DMS79 treated with DMSO at 0.1 percent for 48 hours (cell line): ENCODE measurements around the gene PLEKHN1.

Experiments
- DNase-seq: peaks from one replicate; lab custom pipeline; 2025; lab: John Stamatoyannopoulos, UW

PLEKHN1 gene

DNA sequence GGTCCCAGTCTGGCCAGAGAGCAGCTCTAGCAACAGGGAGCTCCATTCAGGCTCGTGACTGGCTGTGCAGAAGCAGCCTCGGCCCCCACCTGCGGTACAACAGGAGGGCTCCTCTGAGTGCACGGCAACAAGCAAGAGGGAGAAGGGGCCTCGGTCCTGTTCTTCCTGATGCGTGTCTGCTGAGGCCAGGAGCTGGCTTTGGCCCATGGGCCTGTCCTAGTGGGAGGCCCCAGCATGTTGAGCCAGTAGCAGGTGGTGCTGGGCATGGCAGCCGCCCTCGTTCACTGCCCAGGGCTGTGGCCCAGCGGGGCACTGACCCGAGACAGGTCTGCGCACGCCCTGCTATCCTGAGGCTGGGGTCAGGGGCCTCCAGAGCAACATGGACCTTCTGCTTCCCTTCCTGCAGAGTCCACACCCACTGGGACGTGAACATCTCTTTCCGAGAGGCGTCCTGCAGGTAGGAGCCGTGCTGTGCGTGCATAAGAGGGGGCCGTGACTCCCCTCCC lies 35.6 kb upstream of the PLEKHN1 start:
- no peak for DNase-seq

DNA sequence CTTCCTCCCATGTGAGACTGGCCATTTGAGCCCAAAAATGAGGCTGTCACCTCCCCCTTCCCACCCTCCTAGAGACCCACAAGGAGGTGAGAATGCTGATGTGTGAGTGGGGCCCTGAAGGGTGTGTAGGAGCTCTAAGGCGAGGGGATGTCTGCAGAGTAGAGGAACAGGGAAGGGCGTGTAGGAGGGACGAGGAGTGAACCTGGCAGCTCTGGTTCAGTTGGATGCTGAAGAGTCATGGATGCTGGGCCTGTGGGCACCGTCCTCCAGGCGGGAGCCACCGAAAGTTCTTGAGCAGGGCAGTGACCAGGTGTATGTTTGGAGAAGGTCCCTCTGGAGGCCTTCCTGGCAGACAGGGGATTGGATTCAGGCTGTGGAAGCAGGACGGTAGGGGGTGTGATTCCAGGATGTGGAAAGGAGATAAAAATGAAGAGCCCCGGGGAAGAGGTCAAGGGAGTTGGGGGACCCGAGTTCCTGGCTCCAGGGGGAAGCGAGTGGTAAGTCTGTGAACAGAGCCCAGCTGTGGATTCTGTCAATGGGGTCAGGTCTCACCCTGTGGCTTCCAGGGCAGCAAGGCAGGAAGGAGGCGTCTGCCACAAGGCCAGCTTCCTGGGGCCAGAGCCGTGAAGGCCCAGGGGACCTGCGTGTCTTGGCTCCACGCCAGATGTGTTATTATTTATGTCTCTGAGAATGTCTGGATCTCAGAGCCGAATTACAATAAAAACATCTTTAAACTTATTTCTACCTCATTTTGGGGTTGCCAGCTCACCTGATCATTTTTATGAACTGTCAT lies 34.7 kb upstream of the PLEKHN1 start:
- DNase-seq, result no peak

DNA sequence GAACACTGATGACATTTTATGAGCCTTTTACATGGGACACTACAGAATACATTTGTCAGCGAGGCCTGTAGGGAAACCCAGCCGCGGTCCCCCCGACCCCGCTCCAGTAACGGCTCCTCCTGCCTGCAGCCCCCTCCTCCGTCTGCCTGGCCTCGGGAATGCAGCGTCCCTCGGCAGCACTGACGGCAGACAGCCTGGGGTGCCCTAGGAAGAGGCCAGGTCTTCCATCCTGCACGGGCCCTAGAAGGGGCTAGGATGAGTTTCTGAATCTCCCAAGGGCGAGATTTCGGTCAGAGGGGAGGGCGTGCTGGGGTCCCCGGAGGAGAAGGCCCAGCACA lies 34.1 kb upstream of the PLEKHN1 start:
- no peak for DNase-seq

DNA sequence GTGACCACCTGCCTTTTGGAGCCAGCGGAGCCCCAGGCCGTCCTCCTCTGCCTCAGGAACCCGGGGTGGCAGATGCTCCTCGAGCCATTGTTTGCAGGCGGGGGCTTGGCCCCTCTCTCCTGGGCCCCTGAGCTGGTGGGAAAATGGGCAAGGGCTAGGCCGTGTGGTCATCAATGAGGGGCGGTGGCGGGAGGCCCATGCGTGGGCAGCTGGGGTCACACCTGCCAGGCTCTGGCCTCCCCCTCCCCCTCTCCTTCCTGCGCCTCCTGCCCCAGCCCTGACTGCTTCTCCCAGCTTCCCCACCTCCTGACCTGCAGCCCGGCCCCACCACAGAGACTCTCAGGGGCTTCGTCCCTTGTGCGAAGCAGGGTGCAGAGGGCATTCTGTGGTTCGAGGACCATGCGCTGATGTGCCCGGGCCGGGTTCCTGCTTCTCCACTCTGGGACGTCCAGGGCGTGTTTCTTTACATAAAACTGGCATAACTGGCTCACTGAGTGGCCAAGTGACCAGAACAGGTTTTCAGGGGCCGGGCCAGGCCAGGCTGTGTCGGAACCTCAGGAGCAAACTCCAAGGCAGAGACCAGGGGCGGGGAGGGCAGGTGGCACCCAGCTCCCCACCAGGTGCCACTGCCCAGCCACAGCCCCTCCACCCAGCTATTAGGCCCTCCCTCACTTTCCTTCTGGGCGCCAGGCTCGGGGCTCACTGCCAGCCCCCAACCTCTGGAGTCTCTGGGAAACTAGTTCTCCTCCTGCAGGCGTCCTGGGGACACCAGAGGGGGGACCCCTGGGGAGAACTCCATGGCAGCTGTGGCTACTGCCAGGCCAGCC lies 33.3 kb upstream of the PLEKHN1 start:
- no peak for DNase-seq

DNA sequence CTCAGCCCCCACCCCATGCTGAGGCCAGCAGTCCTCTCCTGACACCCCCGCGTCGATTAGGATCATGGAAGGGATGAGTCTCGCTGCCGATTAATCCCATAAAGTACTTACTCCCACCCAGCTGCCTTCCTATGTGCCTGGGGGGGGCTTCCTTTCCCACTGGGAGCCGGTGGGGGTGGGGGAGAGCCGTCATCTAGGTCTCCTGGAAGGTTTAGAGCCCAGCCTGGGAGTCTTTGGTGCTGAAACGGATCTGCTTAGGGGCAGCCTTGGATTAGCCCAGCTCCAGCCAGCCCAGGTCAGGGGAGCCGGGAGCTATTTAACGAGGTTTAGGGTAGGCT lies 32.7 kb upstream of the PLEKHN1 start:
- DNase-seq, result no peak

DNA sequence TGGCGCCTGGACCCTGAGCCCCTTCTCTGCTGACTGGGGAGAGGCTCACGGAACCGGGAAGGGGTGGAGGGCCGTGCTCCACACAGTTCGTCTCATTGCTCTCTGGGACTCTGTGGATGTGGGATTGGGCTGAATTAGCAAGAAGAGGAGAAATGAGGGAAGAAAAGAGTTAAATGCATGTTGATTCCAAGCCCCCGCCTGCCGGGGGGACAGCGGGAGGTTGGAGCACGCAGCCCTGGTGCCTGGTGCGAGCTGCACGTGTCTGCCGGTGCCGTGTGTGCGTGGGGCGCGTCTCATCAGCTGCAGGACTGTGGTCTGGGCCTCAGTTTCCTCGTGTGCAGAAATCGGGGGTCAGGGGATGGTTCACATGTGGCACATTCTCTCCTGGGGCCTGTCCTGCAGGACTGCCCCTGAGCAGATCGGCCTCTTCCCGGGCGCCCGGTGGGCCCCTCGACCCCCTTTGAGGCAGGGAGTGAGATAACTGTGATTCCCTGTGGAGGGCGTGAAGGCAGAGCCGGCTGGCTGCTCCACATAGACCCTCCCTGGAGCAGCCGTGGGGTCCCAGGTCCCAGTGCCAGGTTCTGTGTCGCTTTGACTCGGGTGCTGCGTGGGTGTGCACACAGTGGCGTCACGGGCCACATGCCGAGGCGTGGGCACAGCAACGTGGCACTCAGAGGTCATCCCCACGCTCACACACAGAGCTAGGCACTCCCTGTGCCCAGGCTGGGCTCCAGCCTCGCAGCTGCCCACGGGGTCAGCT lies 31.1 kb upstream of the PLEKHN1 start:
- no peak for DNase-seq

DNA sequence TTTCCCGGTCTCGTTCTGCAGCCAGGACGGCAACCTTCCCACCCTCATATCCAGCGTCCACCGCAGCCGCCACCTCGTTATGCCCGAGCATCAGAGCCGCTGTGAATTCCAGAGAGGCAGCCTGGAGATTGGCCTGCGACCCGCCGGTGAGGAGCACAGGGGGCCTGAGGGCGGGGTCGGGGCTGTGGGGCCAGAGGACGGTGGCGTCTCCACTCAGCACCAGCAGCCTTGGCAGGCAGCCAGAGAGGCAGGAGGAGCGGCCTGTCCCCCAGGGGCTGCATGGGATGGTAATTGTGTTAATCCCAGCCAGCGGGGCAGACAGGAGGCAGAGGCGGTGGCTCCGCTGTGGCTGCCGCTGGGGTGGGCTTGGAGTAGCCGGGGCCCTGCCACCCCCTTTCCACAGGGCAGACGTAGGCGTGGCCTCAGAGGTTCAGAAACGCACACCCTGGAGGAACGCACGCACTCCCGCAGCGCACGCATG lies 30.5 kb upstream of the PLEKHN1 start:
- peak; percentile 66 for DNase-seq

DNA sequence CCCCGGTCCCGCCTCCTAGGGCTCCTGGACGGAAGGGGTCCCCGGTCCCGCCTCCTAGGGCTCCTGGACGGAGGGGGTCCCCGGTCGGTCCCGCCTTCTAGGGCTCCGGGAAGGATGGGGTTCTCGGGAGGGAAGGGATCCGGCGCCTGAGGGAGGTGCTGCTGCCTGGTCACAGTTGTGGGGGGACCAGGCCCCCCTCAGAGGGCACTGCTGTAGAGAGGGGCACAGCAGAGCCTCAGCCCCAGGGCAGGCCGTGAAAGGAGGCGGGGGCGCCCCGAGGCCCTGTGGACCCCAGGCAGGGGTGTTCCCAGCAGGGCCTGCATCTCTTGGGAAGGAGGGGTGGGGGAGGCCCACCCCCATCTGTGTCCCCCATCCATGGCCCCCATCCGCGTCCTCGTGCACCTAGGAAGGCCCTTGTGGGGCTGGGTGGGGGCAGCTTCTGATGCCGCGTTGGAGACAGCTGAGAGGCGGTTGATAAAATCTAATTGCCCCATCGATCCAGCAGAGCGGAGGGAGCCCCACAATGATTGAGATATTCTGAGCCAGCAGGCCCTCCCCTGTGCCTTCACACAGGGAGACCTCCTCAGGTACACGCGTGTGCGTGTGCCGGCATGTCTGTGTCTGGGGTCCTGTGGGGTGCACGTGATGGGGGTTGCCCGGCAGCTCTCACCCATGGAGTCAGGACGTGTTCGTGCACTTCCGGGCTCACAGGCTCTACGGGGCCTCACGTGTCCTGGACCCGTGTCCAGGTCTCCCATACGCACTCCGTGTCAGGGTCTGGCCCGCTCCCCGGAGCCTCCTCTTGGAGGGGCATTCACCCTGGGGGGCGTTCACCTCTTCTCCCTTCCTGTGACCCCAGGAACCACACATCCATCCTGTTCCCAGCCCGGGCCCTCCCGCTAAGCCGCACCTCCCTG lies 29.7 kb upstream of the PLEKHN1 start:
- no peak for DNase-seq

DNA sequence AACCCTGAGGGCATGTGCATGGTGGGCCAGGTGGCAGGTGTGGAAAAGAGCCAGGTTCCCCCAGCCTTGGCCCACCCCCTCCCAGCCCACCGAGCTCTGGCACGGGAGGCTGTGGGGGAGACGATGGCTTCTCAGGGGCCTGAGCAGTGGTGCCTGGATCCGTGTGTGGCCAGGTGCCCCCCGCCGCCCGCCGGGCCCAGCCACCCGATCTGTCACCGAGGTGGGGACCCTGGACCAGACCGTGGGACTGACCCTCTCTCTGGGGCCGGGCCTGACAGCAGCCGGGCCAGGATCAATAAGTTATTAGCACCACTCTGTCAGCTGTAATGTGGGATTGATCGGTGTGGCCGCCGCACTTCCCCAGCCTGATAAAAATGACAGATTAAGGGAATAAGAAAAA lies 28.8 kb upstream of the PLEKHN1 start:
- no peak for DNase-seq

DNA sequence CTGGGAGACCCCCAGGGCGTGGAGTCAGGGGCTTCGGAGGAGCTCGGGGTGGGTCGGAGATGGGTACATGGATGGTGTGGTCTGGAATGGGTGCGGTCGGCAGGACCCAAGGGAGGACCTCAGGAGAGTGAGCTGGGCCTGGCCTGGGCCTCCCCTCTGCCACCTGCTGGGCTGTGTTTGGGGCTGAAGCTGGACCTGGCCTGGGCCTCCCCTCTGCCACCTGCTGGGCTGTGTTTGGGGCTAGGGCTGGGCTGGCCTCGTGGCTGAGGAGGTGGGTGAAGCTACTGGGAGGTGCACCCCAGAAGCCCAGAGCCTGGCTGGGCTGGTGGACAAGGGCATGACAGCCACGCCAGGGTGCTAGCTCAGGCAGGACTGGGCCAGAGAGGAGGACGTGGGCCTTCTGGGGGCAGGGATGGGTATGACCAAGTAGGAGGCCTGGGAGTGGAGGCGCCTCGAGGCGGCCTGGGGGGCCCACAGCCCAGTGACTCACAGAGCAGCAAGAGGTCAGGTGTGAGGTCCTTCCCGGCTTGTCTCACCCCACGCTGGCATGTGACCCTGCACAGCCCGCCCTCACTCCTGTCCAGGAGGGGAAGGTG lies 28.1 kb upstream of the PLEKHN1 start:
- DNase-seq, result no peak

DNA sequence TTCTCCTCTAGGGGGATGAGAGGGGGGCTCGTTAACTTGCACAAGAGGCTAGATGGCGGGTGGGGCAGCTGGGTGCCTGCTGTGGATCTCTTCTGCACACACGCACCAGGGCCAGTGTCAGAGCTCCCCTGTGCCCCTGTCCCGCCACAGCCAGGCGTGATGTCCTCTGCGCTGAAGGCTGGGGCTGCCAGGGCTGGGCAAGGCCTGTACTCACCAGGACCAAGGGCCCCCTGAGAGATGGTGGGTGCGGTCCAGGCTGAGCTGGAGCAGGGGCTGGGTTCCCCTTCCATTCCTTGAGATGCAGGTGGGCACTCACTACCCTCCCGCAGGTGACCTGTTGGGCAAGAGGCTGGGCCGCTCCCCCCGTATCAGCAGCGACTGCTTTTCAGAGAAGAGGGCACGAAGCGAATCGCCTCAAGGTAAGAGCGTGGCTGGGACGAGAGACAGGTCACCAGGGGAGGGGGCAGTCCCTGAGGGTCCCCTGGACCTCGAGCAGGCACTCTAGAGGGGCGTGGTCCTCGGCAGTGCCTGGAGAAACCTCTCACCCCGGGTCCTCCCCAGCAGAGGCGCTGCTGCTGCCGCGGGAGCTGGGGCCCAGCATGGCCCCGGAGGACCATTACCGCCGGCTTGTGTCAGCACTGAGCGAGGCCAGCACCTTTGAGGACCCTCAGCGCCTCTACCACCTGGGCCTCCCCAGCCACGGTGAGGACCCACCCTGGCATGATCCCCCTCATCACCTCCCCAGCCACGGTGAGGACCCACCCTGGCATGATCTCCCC lies 27.4 kb upstream of the PLEKHN1 start:
- no peak for DNase-seq

DNA sequence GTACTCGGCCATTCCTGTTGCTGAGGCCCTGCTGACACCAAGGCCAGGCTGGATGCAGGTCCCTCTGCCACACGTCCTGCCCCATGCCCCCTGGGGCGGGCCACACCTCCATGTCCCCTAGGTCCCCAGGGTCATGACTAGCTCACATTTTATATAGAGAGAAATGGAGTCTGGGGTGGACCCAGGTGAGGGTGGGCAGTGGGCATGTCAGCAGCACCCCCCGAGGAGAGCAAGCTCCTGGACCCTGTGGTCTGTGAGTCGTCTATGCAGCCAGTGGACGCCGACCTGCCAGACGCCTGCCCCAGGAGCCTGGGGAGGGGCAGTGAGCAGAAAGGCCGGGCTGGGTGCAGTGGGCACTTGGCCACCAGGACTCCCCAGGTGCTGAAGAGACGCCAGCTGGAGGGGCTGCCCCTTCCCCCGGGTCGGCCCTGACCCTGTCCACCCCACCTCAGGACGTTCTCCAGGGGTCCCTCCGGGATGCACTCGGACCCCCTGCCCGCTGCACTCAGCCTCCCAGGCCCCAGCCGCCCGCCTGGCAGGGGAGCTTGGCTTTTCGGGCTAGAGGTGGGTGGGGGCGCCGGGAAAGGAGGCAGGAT lies 26.7 kb upstream of the PLEKHN1 start:
- no peak for DNase-seq

DNA sequence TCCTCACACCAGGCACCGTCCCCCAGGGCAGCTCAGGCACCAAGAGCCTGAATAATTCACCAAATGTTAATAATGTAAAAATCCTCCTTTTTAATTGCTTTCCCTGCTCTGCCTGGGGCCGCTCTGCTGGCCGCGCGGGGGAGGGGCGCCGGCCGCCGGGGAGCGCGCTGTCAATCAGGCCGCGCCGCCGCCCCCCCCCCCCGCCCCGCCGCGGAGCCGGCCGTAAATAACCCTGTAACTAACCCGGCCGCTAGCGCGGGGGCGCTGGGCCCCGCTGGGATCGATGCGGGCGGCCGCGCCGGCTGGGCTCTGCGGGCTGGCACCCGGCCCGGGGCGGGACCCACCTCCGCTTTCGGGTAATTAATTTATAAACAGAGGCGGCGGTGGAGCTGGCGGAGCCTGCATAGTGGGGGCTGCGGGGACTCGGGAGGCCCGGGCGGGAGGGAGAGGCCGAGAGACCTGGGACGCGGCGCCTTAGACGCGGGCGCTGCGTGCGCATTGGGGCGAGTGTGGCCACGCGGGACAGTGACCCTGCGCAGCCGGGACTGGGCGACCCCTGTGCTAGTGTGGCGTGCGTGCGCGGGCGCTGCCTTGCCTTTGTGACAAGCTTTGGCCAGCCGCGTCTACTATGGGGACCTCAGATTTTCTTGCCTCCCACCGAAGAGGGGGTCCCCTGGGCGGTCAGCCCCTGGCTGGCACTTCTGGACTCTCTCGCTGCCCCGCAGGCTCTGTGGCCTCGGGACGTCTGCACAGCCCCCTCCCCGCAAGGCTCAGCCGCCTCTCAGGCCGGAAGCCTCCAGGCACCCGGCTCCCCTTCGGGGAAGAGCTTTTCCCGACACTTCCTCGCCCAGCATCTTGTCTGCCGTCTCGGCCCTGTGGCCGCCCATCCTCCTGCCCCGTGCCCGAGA lies 25.9 kb upstream of the PLEKHN1 start:
- peak; percentile 42 for DNase-seq

DNA sequence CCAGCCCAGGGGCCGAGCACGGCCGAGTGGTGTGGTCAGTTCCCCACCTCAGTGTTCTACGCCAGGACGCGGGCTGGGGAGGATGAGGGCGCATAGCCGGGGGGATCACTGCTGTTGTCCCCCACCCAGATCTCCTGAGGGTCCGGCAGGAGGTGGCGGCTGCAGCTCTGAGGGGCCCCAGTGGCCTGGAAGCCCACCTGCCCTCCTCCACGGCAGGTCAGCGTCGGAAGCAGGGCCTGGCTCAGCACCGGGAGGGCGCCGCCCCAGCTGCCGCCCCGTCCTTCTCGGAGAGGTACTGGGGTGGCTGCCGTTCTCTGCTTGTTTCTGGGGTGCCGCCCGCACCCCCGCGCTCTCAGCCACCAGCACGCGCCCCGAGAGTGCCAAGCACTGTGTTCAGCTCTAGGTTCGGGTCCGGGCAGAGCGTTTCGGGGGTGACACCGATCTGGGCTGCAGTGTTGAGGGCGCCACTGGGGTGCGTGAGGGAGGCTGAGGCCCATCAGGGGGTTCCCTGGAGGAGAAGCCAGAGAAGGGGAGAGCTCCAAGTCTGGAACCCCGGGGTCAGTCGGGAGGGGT lies 25.2 kb upstream of the PLEKHN1 start:
- DNase-seq, result no peak

DNA sequence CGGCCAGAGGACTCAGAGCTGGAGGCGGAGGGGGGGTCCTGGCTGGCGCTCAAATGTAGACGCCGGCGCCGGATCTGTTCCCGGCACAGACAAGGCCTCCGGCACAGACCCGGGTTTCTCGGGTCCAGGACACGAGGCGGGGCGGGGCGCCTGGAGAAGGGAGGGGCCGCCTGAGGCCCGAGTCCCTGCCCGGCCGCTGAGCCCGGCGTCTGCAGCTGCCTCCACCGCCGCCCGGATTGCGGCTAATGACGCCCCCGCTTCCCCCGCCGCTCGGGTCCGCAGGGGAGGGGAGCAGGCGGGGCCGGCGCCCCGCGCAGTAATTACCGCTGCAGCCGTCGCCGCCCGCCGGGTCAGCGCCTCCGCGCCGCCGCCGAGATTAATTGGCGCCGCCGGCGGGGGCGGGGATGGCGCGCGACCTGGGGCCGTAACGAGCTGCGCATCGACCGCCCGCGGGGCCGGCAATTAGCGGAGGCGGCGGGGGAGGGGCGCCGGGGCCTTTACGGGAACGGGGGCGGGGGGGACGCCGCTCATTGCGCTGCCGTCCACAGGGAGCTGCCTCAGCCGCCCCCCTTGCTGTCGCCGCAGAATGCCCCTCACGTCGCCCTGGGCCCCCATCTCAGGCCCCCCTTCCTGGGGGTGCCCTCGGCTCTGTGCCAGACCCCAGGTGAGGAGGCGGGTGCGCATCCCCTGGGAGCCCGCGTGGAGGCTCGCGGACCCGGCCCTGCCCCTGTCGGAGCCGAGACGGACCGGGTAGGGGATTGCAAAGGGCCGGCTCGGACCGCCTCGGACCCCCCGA lies 24.5 kb upstream of the PLEKHN1 start:
- DNase-seq, result peak; percentile 61

DNA sequence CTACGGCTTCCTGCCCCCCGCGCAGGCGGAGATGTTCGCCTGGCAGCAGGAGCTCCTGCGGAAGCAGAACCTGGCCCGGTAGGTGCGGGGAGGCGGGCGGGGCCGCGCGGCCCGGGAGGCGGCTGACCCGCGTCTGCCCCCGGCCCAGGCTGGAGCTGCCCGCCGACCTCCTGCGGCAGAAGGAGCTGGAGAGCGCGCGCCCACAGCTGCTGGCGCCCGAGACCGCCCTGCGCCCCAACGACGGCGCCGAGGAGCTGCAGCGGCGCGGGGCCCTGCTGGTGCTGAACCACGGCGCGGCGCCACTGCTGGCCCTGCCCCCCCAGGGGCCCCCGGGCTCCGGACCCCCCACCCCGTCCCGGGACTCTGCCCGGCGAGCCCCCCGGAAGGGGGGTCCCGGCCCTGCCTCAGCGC lies 23.9 kb upstream of the PLEKHN1 start:
- DNase-seq, result no peak

DNA sequence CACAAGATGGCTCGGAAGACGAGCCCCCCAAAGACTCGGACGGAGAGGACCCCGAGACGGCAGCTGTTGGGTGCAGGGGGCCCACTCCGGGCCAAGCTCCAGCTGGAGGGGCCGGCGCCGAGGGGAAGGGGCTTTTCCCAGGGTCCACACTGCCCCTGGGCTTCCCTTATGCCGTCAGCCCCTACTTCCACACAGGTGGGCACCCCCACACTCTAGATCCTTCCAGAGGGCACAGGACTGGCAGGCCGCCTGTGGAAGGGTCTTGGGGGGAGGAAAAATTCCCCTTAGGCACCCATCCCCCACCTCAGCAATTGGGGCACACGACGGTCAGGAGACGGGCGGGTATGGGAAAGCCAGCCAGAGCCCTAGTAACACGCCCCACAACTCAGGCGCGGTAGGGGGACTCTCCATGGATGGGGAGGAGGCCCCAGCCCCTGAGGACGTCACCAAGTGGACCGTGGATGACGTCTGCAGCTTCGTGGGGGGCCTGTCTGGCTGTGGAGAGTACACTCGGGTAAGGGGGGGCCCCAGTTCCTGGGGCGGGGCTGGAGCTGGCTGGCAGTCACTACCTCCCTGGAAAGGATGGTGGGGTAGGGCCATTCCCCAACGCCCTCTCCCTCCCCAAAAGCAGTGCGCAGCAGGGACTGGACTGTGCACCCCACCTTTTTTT lies 23.3 kb upstream of the PLEKHN1 start:
- no peak for DNase-seq
